Nephron (organoid): ENCODE measurements around the gene TUBA1C.

Experiments
- H3K27ac Mint-ChIP-seq, 3 experiments: 2 replicates each; pipeline ENCODE4 v1.8.0; 2020; ENCODE audit warnings: mixed read lengths in 3 of 3, mild to moderate bottlenecking in 2 of 3, moderate library complexity in 1 of 3
- H3K27me3 Mint-ChIP-seq: 2 replicates; pipeline ENCODE4 v1.8.0; 2021; ENCODE audit warnings: low read depth, mild to moderate bottlenecking, moderate library complexity, mixed read lengths
- H3K36me3 Mint-ChIP-seq: 2 replicates; pipeline ENCODE4 v1.8.0; 2020; ENCODE audit warnings: low read depth, mixed read lengths
- H3K4me1 Mint-ChIP-seq: 2 replicates; pipeline ENCODE4 v1.8.0; 2020; ENCODE audit warnings: mixed read lengths
- H3K4me3 Mint-ChIP-seq, 3 experiments: 2 replicates each; pipeline ENCODE4 v1.8.0; 2020; ENCODE audit warnings: mild to moderate bottlenecking in 3 of 3, mixed read lengths in 3 of 3, moderate library complexity in 2 of 3
- H3K9me3 Mint-ChIP-seq: 2 replicates; pipeline ENCODE4 v1.8.0; 2020; ENCODE audit warnings: mixed read lengths
- TF ChIP-seq, protein P1 (sequence below), 3 experiments: fragments of 200-600 bp; sonication (generic); IDR thresholded peaks; one replicate each; pipeline ENCODE4 v1.5.0; 2021; ENCODE audit warnings: antibody characterized with exemption in 3 of 3; ENCODE audit not compliant: unreplicated experiment in 3 of 3

Gene TUBA1C

DNA sequence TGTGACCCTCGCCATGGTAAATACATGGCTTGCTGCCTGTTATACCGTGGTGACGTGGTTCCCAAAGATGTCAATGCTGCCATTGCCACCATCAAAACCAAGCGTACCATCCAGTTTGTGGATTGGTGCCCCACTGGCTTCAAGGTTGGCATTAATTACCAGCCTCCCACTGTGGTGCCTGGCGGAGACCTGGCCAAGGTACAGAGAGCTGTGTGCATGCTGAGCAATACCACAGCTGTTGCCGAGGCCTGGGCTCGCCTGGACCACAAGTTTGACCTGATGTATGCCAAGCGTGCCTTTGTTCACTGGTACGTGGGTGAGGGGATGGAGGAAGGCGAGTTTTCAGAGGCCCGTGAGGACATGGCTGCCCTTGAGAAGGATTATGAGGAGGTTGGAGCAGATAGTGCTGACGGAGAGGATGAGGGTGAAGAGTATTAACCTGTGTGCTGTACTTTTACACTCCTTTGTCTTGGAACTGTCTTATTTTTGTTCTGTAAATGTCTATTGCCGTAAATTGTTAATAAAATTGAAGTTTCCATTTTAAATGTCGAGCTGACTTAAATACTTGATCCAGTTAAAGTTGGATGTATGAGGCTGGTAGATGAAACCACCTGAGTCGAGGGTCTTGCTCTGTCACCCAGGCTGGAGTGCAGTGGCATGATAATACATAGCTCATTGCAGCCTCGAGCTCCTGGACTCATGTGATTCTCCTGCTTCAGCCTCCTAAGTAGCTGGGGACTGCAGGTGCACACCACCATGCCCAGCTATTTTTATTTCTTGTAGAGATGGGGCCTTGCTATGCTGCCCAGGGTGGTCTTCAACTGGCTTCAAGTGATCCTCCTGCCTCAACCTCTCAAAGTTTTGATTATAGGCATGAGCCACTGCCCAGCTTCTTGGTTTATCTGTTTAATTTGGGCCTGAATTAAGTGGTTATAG lies 8.2 kb downstream of the TUBA1C start:
- H3K4me1 Mint-ChIP-seq = peaks cover 15% of the 10 kb centered on the region
- TF ChIP-seq, protein P1, sequence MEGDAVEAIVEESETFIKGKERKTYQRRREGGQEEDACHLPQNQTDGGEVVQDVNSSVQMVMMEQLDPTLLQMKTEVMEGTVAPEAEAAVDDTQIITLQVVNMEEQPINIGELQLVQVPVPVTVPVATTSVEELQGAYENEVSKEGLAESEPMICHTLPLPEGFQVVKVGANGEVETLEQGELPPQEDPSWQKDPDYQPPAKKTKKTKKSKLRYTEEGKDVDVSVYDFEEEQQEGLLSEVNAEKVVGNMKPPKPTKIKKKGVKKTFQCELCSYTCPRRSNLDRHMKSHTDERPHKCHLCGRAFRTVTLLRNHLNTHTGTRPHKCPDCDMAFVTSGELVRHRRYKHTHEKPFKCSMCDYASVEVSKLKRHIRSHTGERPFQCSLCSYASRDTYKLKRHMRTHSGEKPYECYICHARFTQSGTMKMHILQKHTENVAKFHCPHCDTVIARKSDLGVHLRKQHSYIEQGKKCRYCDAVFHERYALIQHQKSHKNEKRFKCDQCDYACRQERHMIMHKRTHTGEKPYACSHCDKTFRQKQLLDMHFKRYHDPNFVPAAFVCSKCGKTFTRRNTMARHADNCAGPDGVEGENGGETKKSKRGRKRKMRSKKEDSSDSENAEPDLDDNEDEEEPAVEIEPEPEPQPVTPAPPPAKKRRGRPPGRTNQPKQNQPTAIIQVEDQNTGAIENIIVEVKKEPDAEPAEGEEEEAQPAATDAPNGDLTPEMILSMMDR (IDR thresholded peaks at IDR 0.05; ENCODE audit: unreplicated experiment in 3 of 3) = no peak
- H3K9me3 Mint-ChIP-seq = no peaks in the 10 kb centered on the region
- H3K27me3 Mint-ChIP-seq = peaks cover 5% of the 10 kb centered on the region
- no peak overlapping the region for H3K27ac Mint-ChIP-seq
- H3K36me3 Mint-ChIP-seq = peaks cover 34% of the 10 kb centered on the region
- H3K4me3 Mint-ChIP-seq = no peak overlapping the region

DNA sequence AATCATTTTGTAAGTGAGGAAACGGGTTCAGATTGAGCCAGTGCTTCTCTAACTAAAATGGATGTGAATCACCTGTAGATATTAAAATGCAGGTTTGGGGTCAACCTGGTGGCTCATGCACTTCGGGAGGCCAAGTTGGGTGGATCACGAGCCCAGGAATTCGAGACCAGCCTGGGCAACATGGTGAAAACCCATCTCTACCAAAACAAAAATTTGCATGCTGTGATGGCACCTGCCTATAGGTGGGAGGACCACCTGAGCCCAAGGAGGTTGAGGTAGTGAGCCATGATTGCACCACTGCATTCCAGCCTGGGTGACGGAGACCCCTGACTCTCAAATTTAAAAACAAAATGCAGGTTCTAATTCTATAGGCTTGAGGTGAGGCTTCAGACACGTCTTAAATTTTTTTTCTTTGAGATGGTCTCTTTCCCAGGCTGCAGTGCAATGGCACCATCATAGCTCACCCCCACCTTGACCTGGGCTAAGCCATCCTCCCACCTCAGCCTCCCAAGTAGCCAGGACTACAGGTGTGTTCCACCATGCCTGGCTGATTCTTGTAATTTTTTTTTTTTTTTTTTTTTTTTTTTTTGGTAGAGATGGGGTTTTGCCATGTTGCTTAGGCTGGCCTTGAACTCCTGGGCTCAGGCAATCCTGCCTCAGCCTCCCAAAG lies 9.0 kb downstream of the TUBA1C start:
- Mint-ChIP-seq H3K27ac (no peak overlapping the region), H3K9me3 (no peaks in the 10 kb centered on the region), H3K27me3 (peaks cover 5% of the 10 kb centered on the region), H3K4me1 (peaks cover 11% of the 10 kb centered on the region), H3K4me3 (no peak overlapping the region), H3K36me3 (peaks cover 30% of the 10 kb centered on the region)
- TF ChIP-seq, protein P1 (IDR thresholded peaks at IDR 0.05; ENCODE audit: unreplicated experiment in 3 of 3) = no peak

DNA sequence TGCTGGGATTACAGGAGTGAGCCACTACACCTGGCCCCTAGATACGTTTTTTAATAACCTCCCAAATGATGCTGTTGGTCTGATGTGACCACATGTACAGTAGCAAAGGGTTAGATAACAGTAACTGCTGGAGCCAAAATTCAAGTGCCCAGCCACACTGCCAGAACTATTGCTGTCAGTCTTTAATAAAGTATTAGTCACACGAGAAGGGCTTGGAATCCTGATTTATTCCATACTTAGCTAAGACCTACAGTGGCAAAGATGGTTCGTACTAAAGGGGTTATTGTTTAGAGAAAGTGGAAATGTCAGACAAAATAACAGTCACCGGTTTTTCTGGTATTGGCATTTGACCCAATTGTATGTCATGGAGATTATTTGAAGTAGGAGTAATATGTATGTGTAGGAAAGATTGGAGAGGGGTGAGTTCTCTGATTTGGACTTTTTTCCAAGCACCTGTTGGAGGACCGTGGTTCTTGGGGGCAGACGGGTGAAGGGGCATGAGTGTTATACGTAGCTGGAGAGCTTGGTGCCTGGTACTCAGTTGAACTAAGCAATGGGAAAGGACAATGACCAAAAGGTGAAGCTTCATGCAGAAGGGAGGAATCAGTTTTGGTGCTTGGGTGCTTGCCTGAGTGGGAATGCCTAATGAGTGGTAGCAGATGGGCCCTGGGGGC lies 9.7 kb downstream of the TUBA1C start:
- peaks cover 26% of the 10 kb centered on the region for H3K36me3 Mint-ChIP-seq
- no peak overlapping the region for H3K4me3 Mint-ChIP-seq
- TF ChIP-seq, protein P1 (IDR thresholded peaks at IDR 0.05; ENCODE audit: unreplicated experiment in 3 of 3) = no peak
- no peak overlapping the region for H3K27ac Mint-ChIP-seq
- no peaks in the 10 kb centered on the region for H3K9me3 Mint-ChIP-seq
- peaks cover 16% of the 10 kb centered on the region for H3K4me1 Mint-ChIP-seq
- H3K27me3 Mint-ChIP-seq = peaks cover 5% of the 10 kb centered on the region

DNA sequence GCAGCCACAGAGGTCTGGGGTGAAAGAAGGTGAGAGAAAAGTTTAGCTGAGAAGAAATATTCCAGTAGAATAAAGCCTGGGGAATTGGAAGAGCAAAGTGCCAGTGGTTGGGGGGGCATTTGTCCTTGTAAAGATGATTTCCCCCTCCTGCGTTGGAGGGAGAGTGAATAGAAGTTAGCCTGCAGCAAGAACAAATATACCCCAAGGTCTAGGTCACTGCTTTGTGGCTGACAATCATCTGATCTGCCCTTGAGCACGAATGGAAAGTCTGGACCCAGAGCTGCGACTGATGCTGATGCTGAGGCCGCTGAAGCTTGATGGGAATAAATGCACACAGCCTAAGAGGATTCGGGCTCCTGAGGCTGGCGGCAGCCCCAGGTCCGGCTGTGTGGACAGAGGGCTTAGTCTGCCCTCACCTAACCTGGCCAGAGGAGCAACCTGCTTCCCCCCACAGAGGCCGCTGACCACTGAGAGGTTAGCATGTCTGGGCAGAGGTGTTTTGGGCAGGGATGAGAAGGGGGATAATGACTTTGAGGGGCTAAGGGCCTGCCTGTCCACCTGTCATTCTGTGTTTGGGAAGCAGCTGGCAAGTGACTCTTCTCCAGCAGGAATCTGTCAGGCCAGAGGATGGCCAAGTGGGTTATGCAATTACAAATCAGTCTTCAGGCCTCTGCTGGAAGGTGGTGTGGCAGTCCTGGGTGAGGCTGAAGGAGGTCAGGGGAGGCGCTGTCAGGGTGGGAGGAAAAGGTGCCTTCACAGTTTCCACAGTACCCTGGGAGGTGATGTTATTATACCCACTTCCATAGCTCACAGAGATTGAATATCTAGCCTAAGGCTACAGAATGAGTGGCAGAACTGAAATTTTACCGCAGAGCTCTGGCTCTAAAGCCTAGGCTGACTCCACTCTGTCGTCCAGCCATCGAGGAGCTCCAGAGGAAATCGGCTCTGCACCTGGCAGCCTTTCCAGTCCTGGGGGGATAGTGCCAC lies 11.7 kb downstream of the TUBA1C start:
- Mint-ChIP-seq H3K27me3 (peaks cover 5% of the 10 kb centered on the region), H3K4me3 (no peak overlapping the region), H3K9me3 (no peaks in the 10 kb centered on the region), H3K4me1 (peaks cover 23% of the 10 kb centered on the region), H3K27ac (no peak overlapping the region), H3K36me3 (peaks cover 10% of the 10 kb centered on the region)
- TF ChIP-seq, protein P1 (IDR thresholded peaks at IDR 0.05; ENCODE audit: unreplicated experiment in 3 of 3) = no peak

DNA sequence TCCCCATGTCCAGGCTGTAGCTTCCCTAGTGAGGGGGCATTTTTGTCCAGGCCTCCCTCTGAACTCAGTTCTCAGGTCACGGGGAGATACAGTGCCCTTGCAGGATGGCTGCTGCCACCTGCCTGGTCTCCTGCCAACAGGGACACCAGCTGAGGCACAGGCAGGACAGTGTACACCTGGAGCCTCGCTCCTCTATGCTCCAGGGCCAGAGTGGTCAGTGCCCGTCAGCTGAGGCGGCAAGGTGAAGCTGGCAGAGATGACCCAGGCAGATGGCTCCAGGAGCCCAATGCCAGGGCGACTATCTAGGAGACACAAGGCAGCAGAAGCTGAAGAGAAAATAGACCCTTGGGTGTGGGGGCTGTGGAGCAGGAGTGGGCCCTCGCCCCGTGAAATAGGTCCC lies 12.6 kb downstream of the TUBA1C start:
- Mint-ChIP-seq H3K4me3 (no peak overlapping the region), H3K9me3 (no peaks in the 10 kb centered on the region), H3K27ac (no peak overlapping the region), H3K36me3 (peaks cover 9% of the 10 kb centered on the region), H3K27me3 (peaks cover 9% of the 10 kb centered on the region), H3K4me1 (peaks cover 23% of the 10 kb centered on the region)
- TF ChIP-seq, protein P1 (IDR thresholded peaks at IDR 0.05; ENCODE audit: unreplicated experiment in 3 of 3) = no peak
